Heart left ventricle (tissue), 13 donors: ENCODE data around the gene CHRD.

ENCODE experiments used
- POLR2A ChIP-seq, 2 donors: fragments of 450-650 bp; IDR thresholded peaks; one replicate each; pipeline ENCODE4 v1.6.1; 2017; ENCODE audit warnings: antibody characterized with exemption in 2 of 2, mild to moderate bottlenecking in 2 of 2, moderate library complexity in 2 of 2
- TF ChIP-seq, protein P1 (sequence below), 12 donors: fragments of 200-600 bp; sonication (generic) in 4 of 12; IDR thresholded peaks; one replicate each; pipeline versions ENCODE4 v1.5.0 to v1.8.0; 2018 to 2022; ENCODE audit warnings: antibody characterized with exemption in 12 of 12, mild to moderate bottlenecking in 5 of 12
- donor health status: ischemic (EF 13 %, LVEDD 7.1; RV severe dilation, severe dysfunction).
- donor health status: DM: no; HTN: yes; CAD: no.
- donor health status: DM: no; HTN: no; CAD: no.
- donor health status: ischemic (EF 25% LVEDD 6.9; RV normal size, moderate dysfunction).
- donor health status: ischemic (EF 25% LVEDD 5.7; RV mildly dilated, moderate dysfunction).
- donor health status: ischemic (EF 35%, LVEDD 5.7; RV mildly dilated, moderate dysfunction).
- donor health status: nonischemic (EF 11% LVEDD 7.7; RV severe dilation, severe dysfunction).
- donor health status: DM: yes; HTN: yes; CAD: no.
- donor health status: PGD.
- donor health status: ischemic (EF 29% LVEDD 5.4; RV normal size, mild dysfunction).
- donor health status: nonischemic (EF 23%, LVEDD 6.1; RV moderate dilation, normal function).

DNA sequence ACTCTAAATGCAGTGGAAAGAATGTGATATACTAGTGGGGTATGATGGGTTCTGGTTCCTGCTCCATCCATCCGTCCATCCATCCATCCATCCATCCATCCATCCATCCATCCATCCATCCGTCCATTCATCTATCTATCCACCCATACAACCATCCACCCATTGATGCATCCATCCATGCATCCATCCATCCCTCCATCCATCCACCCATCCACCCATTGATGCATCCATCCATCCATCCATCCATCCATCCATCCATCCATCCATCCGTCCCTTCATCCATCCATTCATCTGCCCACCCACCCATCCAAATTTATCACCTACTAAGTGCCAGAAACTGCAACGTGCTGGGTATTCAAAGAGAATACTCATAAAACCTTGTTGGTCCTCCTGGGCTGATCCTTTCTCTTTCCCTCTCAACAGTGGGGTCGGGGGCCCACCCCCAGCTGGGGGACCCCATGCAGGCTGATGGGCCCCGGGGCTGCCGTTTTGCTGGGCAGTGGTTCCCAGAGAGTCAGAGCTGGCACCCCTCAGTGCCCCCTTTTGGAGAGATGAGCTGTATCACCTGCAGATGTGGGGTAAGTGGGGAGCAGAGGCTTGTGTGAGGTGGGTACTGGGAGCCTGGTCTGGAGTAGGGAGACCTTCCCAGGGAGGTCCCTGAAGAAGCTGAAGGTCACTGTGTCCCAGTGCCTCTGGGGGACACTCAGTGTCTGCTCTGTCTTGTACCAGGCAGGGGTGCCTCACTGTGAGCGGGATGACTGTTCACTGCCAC, 8.5 kb downstream of the CHRD start:
- TF ChIP-seq, protein P1, sequence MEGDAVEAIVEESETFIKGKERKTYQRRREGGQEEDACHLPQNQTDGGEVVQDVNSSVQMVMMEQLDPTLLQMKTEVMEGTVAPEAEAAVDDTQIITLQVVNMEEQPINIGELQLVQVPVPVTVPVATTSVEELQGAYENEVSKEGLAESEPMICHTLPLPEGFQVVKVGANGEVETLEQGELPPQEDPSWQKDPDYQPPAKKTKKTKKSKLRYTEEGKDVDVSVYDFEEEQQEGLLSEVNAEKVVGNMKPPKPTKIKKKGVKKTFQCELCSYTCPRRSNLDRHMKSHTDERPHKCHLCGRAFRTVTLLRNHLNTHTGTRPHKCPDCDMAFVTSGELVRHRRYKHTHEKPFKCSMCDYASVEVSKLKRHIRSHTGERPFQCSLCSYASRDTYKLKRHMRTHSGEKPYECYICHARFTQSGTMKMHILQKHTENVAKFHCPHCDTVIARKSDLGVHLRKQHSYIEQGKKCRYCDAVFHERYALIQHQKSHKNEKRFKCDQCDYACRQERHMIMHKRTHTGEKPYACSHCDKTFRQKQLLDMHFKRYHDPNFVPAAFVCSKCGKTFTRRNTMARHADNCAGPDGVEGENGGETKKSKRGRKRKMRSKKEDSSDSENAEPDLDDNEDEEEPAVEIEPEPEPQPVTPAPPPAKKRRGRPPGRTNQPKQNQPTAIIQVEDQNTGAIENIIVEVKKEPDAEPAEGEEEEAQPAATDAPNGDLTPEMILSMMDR (IDR thresholded peaks at IDR 0.05) = no peak
- no peak for TF ChIP-seq POLR2A (IDR thresholded peaks at IDR 0.05)
